HepG2 (cell line): ENCODE results near the gene TMC8. TPM values are rescaled to one million over a fixed set of nuclear protein-coding genes. Genes with fewer than 3 reads are reported as not detected.

Experiments used
- AKAP8 ChIP-seq: sonication (generic); formaldehyde crosslinking; IDR thresholded peaks from 2 replicates; pipeline ENCODE4 v1.5.1; 2020; ENCODE audit warnings: mild to moderate bottlenecking, missing genetic modification reagents
- FOXO4 ChIP-seq: sonication (generic); formaldehyde crosslinking; conservative IDR thresholded peaks from 2 replicates; pipeline ENCODE4 v1.8.1; 2023; ENCODE audit warnings: missing genetic modification reagents
- KDM5B ChIP-seq: sonication (generic); formaldehyde crosslinking; IDR thresholded peaks from 2 replicates; pipeline ENCODE4 v1.4.0; 2020; ENCODE audit warnings: missing genetic modification reagents, mild to moderate bottlenecking, borderline replicate concordance
- NR2F1 ChIP-seq, 2 experiments: fragments of 450-650 bp in 1 of 2; formaldehyde crosslinking in 1 of 2; IDR thresholded peaks; 2 replicates each; pipeline versions ENCODE4 v1.5.0 to v1.6.1; 2016 to 2020; ENCODE audit warnings: mild to moderate bottlenecking in 1 of 2, missing compliant biosample characterization in 1 of 2, missing genetic modification reagents in 1 of 2, moderate library complexity in 1 of 2
- RBM22 ChIP-seq: fragments of 200-400 bp; formaldehyde crosslinking; optimal IDR thresholded peaks from 2 replicates; pipeline ENCODE3; 2017; ENCODE audit warnings: mild to moderate bottlenecking, low read length, moderate library complexity
- SMC3 ChIP-seq: IDR thresholded peaks from 2 replicates; pipeline ENCODE4 v1.6.1; 2011; ENCODE audit warnings: low read length, improper control_type of control experiment
- STAG1 ChIP-seq: sonication (generic); formaldehyde crosslinking; IDR thresholded peaks from 2 replicates; pipeline ENCODE4 v1.4.0; 2020; ENCODE audit warnings: missing genetic modification reagents
- UBTF ChIP-seq: sonication (generic); formaldehyde crosslinking; IDR thresholded peaks from 2 replicates; pipeline ENCODE4 v1.4.0; 2020; ENCODE audit warnings: mild to moderate bottlenecking, missing genetic modification reagents
- ZBTB34 ChIP-seq: sonication (generic); formaldehyde crosslinking; IDR thresholded peaks from 2 replicates; pipeline ENCODE4 v1.8.0; 2022; ENCODE audit warnings: mild to moderate bottlenecking, missing genetic modification reagents
- ZHX2 ChIP-seq, 2 experiments: sonication (generic) in 1 of 2; formaldehyde crosslinking in 1 of 2; IDR thresholded peaks; 2 replicates each; pipeline versions ENCODE4 v1.6.1 to v1.9.0; 2014 to 2022; ENCODE audit warnings: antibody characterized with exemption in 1 of 2, borderline replicate concordance in 1 of 2, inconsistent platforms in 1 of 2, low read depth in 1 of 2, missing genetic modification reagents in 1 of 2
- ZNF687 ChIP-seq: sonication (generic); formaldehyde crosslinking; IDR thresholded peaks from 2 replicates; pipeline ENCODE4 v1.5.1; 2020; ENCODE audit warnings: mild to moderate bottlenecking, missing genetic modification reagents, moderate library complexity
- polyA plus RNA-seq, 8 experiments: library from polyadenylated mRNA; depleted of rRNA in 3 of 8; stranded (reverse) in 7 of 8; unstranded in 1 of 8; fragments of >200 nt; fragmentation: Illumina TruSeq in 4 of 8; extraction: Trizol in 4 of 8; gene quantifications; 2 replicates each; pipeline versions ENCODE4 v1.2.1 to v1.2.3, GENCODE V29; 2011 to 2016; ENCODE audit warnings: low read depth in 4 of 8, missing spikeins in 1 of 8, mixed read lengths in 1 of 8; ENCODE audit not compliant: insufficient read depth in 1 of 8
- total RNA-seq, 5 experiments: library from RNA; depleted of rRNA; stranded (reverse); fragments of >200 nt; fragmentation: Illumina TruSeq; extraction: Trizol; gene quantifications; 2 replicates each; pipeline ENCODE4 v1.2.3, GENCODE V29; 2016; ENCODE audit warnings: low read depth in 1 of 5

The TMC8 gene
- total and polyA plus RNA-seq, 2 of the 13 experiments (the other 11 are each of a cell fraction or from before 2014, with no cell fraction given) = 0.53 to 7.8 TPM

GRCh38 chr17:78174870-78175642, 44.5 kb downstream of the TMC8 start (continued):
- TF ChIP-seq FOXO4 (CRISPR knock-in tag) (no peak), STAG1 (CRISPR knock-in tag) (peak; percentile 40), NR2F1 (CRISPR knock-in tag; IDR thresholded peaks at IDR 0.05) (no peak), KDM5B (CRISPR knock-in tag) (0 out of 2 replicates have a peak, but pooled peaks have one; percentile 52), ZHX2 (IDR thresholded peaks at IDR 0.05; ENCODE audit: low read depth) (no peak), ZHX2 (CRISPR knock-in tag; IDR thresholded peaks at IDR 0.05; ENCODE audit: borderline replicate concordance) (no peak), AKAP8 (CRISPR knock-in tag) (0 out of 2 replicates have a peak, but pooled peaks have one; percentile 58), ZBTB34 (CRISPR knock-in tag) (peak; percentile 74; the same call in 1 of the 2 replicates), SMC3 (no peak), UBTF (CRISPR knock-in tag) (0 out of 2 replicates have a peak, but pooled peaks have one; percentile 26), RBM22 (peak; percentile 65), ZNF687 (peak; percentile 18; the same call in 1 of the 2 replicates)
